Keratinocyte (primary cell): ENCODE measurements around the gene SMTNL2.

Experiments used
- CTCF ChIP-seq, 3 experiments: IDR thresholded peaks in 1 of 3; conservative IDR thresholded peaks in 1 of 3; optimal IDR thresholded peaks in 1 of 3; 2 replicates in 2 of 3; 3 replicates in 1 of 3; pipeline versions ENCODE3 to v1.5.1; 2011; ENCODE audit warnings: low read length in 3 of 3, mild to moderate bottlenecking in 3 of 3, moderate library complexity in 2 of 3, control low read depth in 1 of 3, inconsistent platforms in 1 of 3; ENCODE audit not compliant: insufficient read depth in 2 of 3; ENCODE audit errors: extremely low read depth in 1 of 3
- EZH2 ChIP-seq: IDR thresholded peaks from one replicate; pipeline ENCODE4 v1.6.1; 2012; ENCODE audit warnings: inconsistent platforms, mild to moderate bottlenecking, low read length, moderate library complexity

- TF ChIP-seq CTCF (optimal IDR thresholded peaks at IDR 0.05 in 1 of 3, IDR thresholded peaks at IDR 0.05 in 1 of 3, conservative IDR thresholded peaks at IDR 0.05 in 1 of 3; ENCODE audit: extremely low read depth in 1 of 3, insufficient read depth in 2 of 3, low read length in 3 of 3) (no peak), EZH2 (no peak)
Measured at GRCh38 chr17:4602041-4602440, 17.7 kb downstream of the SMTNL2 start.
